ENCODE measurements around the gene SCYL3.
"Not testable (repeated sequence)": the region's sequence is repeated elsewhere in the genome, so short reads cannot be mapped to it uniquely, and the experiment has no call there.

Gene SCYL3

GRCh38 chr1:169811418-169812035 lies 82.2 kb downstream of the SCYL3 start:
- DNase-seq = not testable (repeated sequence)

DNA sequence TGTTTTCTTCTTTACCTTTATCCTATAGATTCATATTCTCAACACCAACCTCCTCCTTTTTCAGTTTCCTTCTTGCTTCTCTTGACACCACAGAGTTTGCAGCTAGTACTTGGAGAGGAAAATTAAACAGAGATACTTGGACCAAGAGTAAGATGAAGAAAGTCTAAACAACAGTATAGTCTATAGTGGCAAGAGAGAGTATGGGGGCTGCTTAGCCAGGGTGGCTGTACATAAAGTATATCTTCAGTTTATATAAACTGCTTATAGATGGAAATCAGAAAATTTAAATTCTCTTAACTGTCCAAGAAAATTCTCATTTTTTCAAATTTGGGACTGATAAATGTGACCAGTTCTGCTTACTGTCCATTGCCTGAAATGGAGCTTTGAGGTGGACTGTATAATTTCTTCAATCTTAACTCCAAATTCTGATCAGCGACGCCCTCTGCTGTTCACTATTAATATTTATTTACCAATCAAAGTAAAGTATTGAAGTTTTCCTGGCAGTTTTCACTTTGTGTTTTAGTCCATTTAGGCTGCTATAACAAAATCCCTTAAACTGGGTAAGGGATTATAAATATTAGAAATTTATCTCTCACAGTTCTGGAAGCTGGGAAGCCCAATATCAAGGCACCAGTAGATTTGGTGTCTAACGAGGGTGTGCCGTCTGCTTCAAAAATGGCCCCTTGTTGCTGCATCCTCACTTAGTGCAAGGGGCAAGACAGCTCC lies 84.2 kb downstream of the SCYL3 start:
- no peak for DNase-seq

DNA sequence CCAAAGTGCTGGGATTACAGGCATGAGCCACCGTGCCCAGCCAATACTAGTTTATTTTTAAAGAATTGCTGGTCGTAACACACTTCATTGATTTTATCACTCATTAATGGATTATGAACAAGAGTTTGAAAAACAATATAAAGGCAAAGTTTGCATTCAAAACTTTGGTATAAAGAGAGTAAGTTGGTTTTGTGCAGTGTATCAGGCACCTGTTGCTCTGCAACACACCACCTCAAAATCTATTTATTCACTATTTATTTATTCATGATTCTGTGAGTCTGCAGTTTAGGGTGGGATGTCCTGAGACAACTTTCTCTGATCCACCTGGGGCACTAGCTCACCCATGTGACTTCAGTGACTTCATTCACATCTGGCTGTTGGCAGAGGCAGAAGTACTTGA lies 88.8 kb downstream of the SCYL3 start:
- no peak for DNase-seq

- DNase-seq = no peak
These were observed 90.8 kb downstream of the SCYL3 start for GRCh38 chr1:169802888-169803287.
